HAP-1 (cell line): Measurements from ENCODE around the gene OR1K1.
A peak's percentile ranks its signal among the peaks of the same experiment; 100 is the strongest.
"Not testable (repeated sequence)": the region's sequence is repeated elsewhere in the genome, so short reads cannot be mapped to it uniquely, and the experiment has no call there.

ENCODE experiments used
- DNase-seq, 2 experiments: peaks; one replicate each; pipeline ENCODE4 v3.0.0-alpha.2; 2016 to 2020; ENCODE audit warnings: low spot score in 2 of 2
- H3K27me3 ChIP-seq: fragments of 250-450 bp; sonication (Bioruptor Pico); 2 replicates; pipeline ENCODE4 v1.5.1; 2020; ENCODE audit warnings: low read depth, mild to moderate bottlenecking, moderate library complexity
- H3K36me3 ChIP-seq: fragments of 250-450 bp; sonication (Bioruptor Pico); replicated peaks from 2 replicates; pipeline ENCODE4 v1.5.1; 2020; ENCODE audit warnings: mild to moderate bottlenecking
- H3K4me1 ChIP-seq: fragments of 250-450 bp; sonication (Bioruptor Pico); 2 replicates; pipeline ENCODE4 v1.5.1; 2020; ENCODE audit warnings: mild to moderate bottlenecking
- H3K4me3 ChIP-seq: fragments of 250-450 bp; sonication (Bioruptor Pico); 2 replicates; pipeline ENCODE4 v1.5.1; 2020; ENCODE audit warnings: mild to moderate bottlenecking, moderate library complexity
- H3K9me3 ChIP-seq: fragments of 250-450 bp; sonication (Bioruptor Pico); 2 replicates; pipeline ENCODE4 v1.5.1; 2020; ENCODE audit warnings: mild to moderate bottlenecking, moderate library complexity
- in situ Hi-C: fragments of 300-500 bp; cut with MboI; formaldehyde crosslinking; loops from 3 replicates; pipeline ENCODE4 v1.14.3; 2020; ENCODE audit warnings: low sequenced_read_pairs, inconsistent platforms, mixed read lengths

Gene OR1K1

DNA sequence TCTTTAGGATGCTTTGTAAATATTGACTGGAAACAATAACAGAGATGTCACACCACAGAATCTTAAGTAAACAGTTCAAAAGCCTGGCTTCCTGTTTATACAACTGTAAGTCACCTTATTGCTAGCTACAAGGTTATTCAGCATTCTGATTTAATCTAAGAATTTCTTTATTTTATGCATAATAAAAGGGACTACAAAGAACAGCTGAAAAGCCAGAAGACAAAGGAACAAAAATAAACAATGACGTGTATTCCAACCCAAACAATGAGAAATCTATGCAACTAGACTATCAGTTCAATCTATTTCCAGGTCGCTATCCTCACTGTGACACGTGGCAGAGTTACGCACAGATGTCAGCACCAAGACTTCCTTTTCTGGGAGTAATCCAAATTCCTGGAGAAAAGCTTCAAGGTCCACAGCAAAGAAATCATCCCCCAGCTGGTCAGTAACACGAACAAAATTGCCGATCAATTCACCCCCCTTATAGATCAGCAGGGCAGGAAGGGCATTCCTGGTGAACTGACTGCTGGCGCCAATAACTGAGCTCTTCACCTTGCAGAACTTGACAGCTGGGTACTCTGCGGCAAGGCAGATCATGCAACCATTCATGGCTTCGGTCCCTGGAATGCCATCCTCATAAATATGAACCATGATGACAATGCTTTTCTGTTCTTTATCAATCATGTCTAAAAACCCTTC is 20.0 kb downstream of the OR1K1 start:
- peak; percentile 33 to 56 for DNase-seq
- H3K36me3 ChIP-seq, result peaks cover 17% of the 10 kb centered on the region
- in situ Hi-C loops, result no loop called here

DNA sequence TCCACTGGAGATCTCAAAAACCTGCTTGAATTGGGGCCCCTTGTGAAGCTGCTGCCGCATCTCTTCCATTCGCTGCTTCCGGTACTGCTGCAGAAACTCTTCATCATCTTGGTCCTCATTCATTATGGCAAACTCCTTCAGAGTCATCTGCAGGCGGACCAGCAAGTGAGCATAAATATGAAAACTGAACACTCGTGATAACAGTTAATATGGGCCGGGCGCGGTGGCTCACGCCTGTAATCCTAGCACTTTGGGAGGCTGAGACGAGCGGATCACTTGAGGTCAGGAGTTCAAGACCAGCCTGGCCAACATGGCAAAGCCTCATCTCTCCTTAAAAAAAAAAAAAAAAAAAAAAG is 20.5 kb downstream of the OR1K1 start:
- Histone ChIP-seq H3K9me3 (no peaks in the 10 kb centered on the region), H3K27me3 (no peaks in the 10 kb centered on the region), H3K36me3 (peaks cover 17% of the 10 kb centered on the region), H3K4me1 (peaks cover 5% of the 10 kb centered on the region), H3K4me3 (no peak overlapping the region)
- DNase-seq, result no peak
- in situ Hi-C loops, result no loop called here

More for the DNA sequence above, 20.0 kb downstream of the OR1K1 start:
- H3K4me1 ChIP-seq, result peaks cover 5% of the 10 kb centered on the region
- H3K4me3 ChIP-seq, result no peak overlapping the region
- H3K27me3 ChIP-seq, result no peaks in the 10 kb centered on the region
- H3K9me3 ChIP-seq, result no peaks in the 10 kb centered on the region

DNA sequence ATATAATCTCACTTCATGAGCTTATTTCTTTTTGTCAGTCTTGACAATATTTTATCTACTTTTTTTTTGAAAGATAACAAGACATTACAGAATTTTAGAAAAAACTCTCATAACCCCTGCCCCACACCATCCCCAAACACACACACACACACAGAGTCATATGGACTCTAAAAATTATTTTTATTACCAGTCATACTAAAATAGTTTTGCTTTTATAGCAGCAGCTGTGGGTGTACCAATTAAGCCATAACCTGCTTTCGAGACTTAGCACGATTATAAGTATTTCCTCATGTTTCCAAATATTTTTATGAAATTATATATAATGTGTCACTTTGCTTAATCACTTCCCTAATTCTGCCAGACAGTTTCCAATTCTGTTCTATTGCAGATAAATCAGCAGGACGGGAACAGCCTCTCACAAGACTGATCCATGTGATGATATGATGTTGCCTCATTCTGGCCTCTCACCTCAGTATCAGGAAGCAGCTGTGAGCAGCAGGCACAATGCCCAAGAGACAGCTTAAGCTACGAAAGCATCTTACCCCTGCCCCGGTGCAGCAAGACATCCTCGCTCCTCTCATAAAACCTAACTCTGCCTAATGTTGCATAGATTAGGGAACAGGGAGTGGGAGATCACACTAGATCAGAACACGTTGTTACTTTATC is 21.5 kb downstream of the OR1K1 start:
- peaks cover 5% of the 10 kb centered on the region for H3K4me1 ChIP-seq

DNA sequence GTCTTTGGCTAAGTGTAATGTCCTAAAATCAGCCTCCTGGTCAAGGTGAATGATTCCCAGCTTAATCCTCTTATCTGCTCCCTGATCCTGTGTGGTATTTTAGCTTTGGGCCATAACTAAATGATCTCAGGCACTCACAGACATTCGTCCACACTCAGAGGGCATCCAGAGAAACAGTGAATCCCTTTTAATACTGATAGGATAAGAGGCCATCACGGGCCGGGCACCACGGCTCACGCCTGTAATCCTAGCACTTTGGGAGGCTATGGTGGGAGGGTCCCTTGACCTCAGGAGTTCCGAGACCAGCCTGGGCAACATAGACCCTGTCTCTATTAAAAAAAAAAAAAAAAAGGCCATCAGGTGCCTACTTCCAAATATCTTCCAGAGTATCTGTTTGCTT is 22.1 kb downstream of the OR1K1 start:
- Histone ChIP-seq H3K4me1 (peaks cover 7% of the 10 kb centered on the region), H3K9me3 (no peaks in the 10 kb centered on the region), H3K27me3 (no peaks in the 10 kb centered on the region), H3K4me3 (no peak overlapping the region), H3K36me3 (peaks cover 22% of the 10 kb centered on the region)
- DNase-seq, result no peak
- in situ Hi-C loops, result no loop called here

More for the DNA sequence above, 21.5 kb downstream of the OR1K1 start:
- in situ Hi-C loops, result no loop called here
- H3K27me3 ChIP-seq, result no peaks in the 10 kb centered on the region
- H3K36me3 ChIP-seq, result peaks cover 22% of the 10 kb centered on the region
- no peak overlapping the region for H3K4me3 ChIP-seq
- no peak for DNase-seq
- no peaks in the 10 kb centered on the region for H3K9me3 ChIP-seq

DNA sequence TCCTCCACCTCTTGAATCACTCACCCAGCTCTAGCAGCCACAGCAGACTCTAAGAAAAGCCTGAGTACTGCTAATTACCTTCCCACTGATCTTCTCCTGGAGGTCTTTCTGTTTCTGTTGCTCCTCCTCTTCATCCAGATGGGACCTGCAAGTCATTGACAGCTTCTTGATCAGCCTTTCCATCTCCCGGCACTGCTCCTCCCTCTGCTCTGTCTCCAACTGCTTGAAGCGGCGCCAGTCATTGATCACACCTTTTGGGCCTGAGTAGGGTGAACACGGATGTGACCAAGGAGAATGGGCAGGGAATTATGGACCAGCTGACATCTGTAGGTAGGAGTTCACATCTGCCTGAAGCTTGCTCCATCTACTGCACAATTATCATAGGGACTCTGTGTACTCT is 23.0 kb downstream of the OR1K1 start:
- peaks cover 18% of the 10 kb centered on the region for H3K36me3 ChIP-seq
- in situ Hi-C loops, result no loop called here
- DNase-seq, result no peak
- H3K27me3 ChIP-seq, result no peaks in the 10 kb centered on the region
- H3K9me3 ChIP-seq, result no peaks in the 10 kb centered on the region
- H3K4me3 ChIP-seq, result no peak overlapping the region
- peaks cover 8% of the 10 kb centered on the region for H3K4me1 ChIP-seq

DNA sequence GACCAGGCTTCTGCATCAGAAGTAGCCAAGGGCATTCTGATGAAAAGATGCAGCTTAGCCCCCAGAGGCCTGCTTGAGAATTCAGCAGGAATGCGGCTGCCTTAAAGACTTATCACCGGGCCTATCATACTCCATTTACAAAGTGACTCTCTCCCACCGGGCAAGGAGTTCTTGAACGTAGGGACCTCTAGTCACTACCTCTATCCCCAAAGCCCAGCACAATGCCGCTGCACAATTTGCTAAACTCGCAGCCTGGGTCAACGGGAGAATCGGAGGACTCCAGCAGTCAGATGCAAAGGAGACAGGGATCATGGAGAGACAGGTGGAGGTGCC is 27.8 kb downstream of the OR1K1 start:
- Histone ChIP-seq H3K4me3 (peak overlapping the region; percentile 97), H3K36me3 (peaks cover 11% of the 10 kb centered on the region), H3K27me3 (no peaks in the 10 kb centered on the region), H3K4me1 (peaks cover 3% of the 10 kb centered on the region; the same call in 1 of the 2 replicates), H3K9me3 (no peaks in the 10 kb centered on the region)
- in situ Hi-C loops, result no loop called here
- peak; percentile 6 to 43 for DNase-seq

DNA sequence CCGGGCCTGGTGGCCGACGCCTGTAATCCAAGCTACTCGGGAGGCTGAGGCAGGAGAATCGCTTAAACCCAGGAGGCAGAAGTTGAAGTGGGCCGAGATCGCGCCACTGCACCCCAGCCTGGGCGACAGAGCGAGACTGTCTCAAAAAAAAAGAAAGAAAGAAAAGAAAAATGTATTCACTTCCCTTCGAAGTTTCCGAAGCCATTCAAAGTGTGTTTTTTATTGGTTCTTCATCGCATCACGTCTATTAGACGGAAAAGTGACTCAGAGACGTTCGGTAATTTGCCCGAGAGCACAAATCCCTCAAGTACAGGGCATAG is 29.0 kb downstream of the OR1K1 start:
- H3K27me3 ChIP-seq, in situ Hi-C loops, H3K9me3 ChIP-seq, H3K4me1 ChIP-seq, DNase-seq: not testable (repeated sequence)
- Histone ChIP-seq H3K4me3 (peak overlapping the region; percentile 97), H3K36me3 (peaks cover 11% of the 10 kb centered on the region)

DNA sequence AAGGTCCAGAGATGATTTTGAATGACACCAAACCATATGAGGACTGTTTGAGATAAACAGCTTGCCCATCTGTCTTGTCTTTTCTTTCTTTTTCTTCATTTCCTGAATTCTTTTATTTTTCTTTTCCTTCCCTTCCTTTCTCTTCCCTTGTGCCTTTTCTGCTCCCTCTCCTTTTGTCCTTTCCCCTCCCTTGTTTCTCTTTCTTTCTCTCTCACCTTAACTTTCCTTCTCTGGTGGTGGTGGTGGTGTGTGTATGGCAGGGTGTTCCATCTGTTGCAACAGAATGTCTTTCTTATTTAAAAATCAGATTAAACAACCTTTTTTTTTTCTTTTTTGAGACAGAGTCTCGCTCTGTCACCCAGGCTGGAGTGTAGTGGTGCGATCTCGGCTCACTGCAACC is 32.3 kb downstream of the OR1K1 start:
- no peaks in the 10 kb centered on the region for H3K27me3 ChIP-seq
- H3K4me1 ChIP-seq, result no peaks in the 10 kb centered on the region
- H3K9me3 ChIP-seq, result no peaks in the 10 kb centered on the region
- no peak overlapping the region for H3K4me3 ChIP-seq
- in situ Hi-C loops, result no loop called here
- DNase-seq, result no peak
- H3K36me3 ChIP-seq, result no peaks in the 10 kb centered on the region; the same call in 1 of the 2 replicates

DNA sequence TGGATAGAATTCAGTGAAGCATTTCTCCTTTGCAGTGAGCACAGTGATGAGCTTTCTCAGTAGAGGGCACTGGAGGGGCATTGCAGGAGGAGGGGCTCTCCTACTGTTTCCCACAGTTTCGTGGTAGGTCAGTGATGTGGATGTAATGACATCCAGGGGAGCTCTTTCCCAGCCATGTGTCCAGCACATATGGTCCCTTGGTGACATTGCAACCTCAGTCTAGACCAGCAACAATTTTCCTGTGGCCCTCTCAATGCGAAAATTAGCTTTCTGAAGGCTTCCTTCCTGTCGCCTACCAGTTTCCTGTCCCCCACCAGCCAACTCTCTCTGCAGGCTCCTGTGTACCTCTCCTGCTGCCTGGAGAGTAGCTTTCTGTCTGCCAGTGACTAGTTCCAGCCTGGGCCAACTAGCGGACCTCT is 35.4 kb downstream of the OR1K1 start:
- Histone ChIP-seq H3K36me3 (no peaks in the 10 kb centered on the region), H3K27me3 (no peaks in the 10 kb centered on the region), H3K9me3 (no peaks in the 10 kb centered on the region), H3K4me1 (no peaks in the 10 kb centered on the region), H3K4me3 (no peak overlapping the region)
- in situ Hi-C loops, result no loop called here
- DNase-seq, result no peak

DNA sequence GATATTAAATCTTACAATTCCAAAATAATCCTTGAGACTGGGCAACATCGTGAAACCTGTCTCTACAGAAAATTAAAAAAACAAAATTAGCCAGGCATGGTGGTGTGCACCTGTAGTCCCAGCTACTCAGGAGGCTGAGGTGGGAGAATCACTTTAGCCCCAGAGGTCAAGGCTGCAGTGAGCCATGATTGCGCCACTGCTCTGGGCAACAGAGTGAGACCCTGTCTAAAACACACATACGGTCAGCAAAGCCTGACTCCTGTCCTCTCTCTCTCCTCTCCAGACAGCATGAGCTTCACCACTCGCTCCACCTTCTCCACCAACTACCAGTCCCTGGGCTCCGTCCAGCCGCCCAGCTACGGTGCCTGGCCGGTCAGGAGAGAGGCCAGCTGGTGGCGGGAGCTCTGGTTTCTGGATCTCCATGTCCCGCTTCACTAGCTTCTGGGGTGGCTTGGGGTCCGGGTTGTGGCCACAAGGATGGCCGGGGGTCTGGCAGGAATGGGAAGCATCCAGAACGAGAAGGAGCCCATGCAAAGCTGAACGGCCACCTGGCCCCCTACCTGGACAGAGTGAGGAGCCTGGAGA is 37.4 kb downstream of the OR1K1 start:
- in situ Hi-C loops, result no loop called here
- Histone ChIP-seq H3K36me3 (no peaks in the 10 kb centered on the region), H3K4me3 (no peak overlapping the region), H3K9me3 (no peaks in the 10 kb centered on the region), H3K4me1 (no peaks in the 10 kb centered on the region), H3K27me3 (no peaks in the 10 kb centered on the region)
- no peak for DNase-seq

DNA sequence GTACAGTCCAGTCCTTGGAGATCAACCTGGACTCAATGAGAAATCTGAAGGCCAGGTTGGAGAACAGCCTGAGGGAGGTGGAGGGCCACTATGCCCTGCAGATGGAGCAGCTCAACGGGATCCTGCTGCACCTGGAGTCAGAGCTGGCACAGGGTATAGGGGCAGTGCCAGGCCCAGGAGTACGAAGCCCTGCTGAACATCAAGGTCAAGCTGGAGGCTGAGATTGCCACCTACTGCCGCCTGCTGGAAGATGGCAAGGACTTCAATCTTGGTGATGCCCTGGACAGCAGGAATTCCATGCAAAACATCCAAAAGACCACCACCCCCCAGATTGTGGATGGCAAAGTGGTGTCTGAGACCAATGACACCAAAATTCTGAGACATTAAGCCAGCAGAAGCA is 38.5 kb downstream of the OR1K1 start:
- in situ Hi-C loops, H3K4me1 ChIP-seq, H3K27me3 ChIP-seq, DNase-seq, H3K4me3 ChIP-seq, H3K36me3 ChIP-seq, H3K9me3 ChIP-seq: not testable (repeated sequence)

DNA sequence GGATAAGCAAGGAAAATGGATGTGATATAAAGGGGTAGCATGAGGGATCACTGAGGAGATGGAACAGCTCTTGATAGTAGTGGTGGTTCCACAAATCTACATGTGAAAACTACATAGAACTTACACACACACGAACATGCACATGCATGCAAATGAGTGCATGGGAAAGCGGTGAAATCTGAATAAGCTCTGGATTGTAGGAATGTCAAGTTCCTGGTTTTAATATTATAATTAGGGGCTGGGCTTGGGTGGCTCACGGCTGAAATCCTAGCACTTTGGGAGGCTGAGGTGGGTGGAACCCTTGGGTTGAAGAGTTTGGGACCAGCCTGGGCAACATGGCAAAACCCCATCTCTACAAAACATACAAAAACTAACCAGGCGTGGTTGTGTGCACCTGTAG is 41.6 kb downstream of the OR1K1 start:
- Histone ChIP-seq H3K9me3 (no peaks in the 10 kb centered on the region), H3K36me3 (0 out of 2 replicates have a peak, but pooled peaks cover 3% of the 10 kb centered on the region), H3K27me3 (no peaks in the 10 kb centered on the region), H3K4me1 (no peaks in the 10 kb centered on the region), H3K4me3 (no peak overlapping the region)
- DNase-seq, result no peak
- in situ Hi-C loops, result no loop called here

DNA sequence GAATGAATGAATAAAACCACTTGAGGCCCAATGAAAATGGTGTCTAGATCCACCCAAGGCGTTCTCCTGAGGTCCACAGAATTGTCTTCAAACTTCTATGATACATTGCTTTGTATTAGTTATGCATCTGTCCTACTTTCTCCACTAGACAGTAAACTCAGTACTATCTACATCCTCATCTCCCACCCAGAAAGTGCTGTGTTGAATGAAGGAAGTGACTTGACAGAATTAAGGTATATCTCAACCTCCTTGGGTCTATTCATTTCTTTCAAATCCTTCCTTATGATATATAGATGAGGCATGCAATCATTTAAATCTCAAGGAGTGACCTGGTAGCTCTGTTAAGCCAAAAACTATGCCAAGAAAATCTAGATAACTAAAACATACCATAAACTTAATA is 44.2 kb downstream of the OR1K1 start:
- H3K9me3 ChIP-seq, result no peaks in the 10 kb centered on the region
- no peaks in the 10 kb centered on the region for H3K4me1 ChIP-seq
- DNase-seq, result no peak
- peaks cover 26% of the 10 kb centered on the region for H3K36me3 ChIP-seq
- H3K4me3 ChIP-seq, result no peak overlapping the region
- H3K27me3 ChIP-seq, result no peaks in the 10 kb centered on the region
- in situ Hi-C loops, result no loop called here

DNA sequence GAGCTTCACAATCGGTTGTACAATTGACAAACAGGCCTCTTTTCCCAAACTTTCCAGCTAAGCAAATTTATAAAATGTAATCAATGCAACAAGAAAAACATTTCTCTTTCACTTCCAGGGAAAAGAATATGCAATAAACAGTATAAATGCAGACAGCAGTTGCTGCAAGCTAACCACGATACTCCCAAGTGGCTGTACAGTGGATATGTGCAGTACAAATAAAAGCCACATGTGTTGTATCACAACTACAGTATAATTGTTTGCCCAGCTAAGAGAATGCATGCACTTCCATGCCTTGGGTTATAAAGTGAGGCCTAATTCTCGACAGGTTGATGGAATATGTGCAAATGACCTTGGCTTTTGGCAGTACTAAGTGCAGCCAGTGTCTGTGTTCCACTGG is 45.2 kb downstream of the OR1K1 start:
- no peak overlapping the region for H3K4me3 ChIP-seq
- H3K9me3 ChIP-seq, result no peaks in the 10 kb centered on the region
- H3K4me1 ChIP-seq, result no peaks in the 10 kb centered on the region
- no peak for DNase-seq
- H3K36me3 ChIP-seq, result peaks cover 33% of the 10 kb centered on the region
- in situ Hi-C loops, result no loop called here
- H3K27me3 ChIP-seq, result no peaks in the 10 kb centered on the region
